ENCODE results near the gene EFR3B.

DNA sequence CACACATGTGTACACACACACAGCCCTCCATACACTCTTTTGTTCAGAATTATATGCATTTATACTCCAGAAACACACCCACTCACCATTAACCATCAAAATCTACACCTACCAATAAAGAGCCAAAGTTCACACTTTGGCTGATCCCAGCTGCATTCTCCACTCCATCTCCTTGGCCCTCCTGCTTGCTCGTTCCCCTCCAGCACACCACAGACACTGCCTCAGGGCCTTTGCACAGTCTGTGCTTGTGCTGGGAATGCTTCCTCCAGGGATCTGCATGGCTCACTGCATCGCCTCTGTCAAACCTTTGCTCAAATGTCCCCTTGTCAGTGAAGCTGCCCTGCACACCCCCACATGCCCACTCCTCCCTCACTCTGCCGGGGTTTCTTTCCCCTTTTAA lies 80.5 kb downstream of the EFR3B start:
- TF ChIP-seq EZH2phosphoT487 (IDR thresholded peaks at IDR 0.05) = no peak
- TF ChIP-seq CTCF (IDR thresholded peaks at IDR 0.05) = no peak

Measured in neural progenitor cell (in vitro differentiated cells).